AML-193 (cell line): ENCODE results near the gene DBT.
"Not testable (repeated sequence)": the region's sequence is repeated elsewhere in the genome, so short reads cannot be mapped to it uniquely, and the experiment has no call there.

Experiments used
- DNase-seq, 2 experiments: peaks; one replicate each; lab custom pipeline; 2025; lab: John Stamatoyannopoulos, UW

Gene DBT

DNA sequence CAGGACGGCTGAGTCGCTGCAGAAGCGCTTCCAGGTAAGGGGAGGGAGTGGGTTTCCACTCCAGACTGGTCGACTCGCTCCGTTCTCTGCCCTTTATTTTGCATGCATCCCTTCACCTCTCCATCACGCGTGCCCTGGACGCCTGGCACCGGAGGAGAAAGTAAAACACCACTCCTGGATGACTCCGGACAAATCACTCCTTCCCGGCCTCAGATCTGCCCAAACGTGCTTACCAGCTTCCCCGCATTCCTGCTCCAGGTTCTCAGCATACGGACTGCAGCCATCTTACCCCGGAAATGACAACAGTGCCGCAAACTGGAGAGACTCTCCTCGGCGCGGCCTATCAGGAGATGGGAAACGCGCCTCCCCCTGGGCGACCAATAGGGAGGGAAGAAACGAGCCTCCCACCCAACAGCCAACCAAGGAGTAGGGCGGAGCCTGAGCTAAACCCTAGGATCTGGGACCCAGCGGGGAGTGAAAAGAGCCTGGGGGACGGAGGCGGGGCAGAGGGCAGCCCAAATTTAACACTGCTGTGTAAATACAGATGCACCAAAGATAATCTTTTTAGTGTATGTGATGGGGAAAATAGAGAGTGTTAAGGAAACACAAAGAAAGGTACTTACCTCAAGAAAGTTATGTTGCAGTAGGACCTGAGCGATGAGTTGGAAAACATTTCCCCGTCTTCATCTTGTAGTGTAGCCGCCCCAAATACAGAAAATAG is at the start of gene DBT:
TSS of gene DBT (minus strand) at position 298 of the 721 bp plus-strand sequence. CDS start at position 284, 14 bp downstream.
- DNase-seq: peak; percentile 94 to 96

DNA sequence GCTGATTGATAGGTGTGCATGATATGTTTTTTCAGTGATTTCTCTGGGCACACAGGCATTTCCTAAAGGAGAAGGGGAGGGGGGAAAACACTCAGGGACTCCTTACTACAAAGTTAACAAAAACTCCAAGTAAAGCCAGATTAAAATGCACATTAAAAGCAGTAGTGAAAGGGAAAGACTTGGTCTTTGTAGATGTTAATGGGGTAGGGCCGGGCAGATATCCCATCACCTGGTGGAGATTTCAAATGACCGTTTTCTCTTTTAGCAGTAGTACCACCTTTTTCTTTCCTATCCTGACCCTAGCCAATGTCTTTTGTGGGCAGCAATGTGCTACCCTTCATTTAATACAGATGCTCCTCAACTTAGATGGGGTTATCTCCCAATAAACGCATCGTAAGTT is 48.9 kb upstream of the DBT start:
- no peak for DNase-seq

DNA sequence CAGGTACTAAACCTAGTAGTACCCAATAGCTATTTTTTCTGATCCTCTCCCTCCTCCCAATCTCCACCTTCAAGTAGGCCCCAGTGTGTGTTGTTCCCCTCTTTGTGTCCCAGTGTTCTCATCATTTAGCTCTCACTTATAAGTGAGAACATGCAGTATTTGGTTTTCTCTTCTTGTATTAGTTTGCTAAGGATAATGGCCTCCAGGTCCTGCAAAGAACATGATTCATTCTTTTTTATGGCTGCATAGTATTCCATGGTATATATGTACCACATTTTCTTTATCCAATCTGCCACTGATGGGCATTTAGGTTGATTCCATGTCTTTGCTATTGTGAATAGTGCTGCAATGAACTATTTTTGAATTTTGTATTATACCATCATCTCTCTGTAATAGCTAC is 47.4 kb upstream of the DBT start:
- DNase-seq: not testable (repeated sequence)

DNA sequence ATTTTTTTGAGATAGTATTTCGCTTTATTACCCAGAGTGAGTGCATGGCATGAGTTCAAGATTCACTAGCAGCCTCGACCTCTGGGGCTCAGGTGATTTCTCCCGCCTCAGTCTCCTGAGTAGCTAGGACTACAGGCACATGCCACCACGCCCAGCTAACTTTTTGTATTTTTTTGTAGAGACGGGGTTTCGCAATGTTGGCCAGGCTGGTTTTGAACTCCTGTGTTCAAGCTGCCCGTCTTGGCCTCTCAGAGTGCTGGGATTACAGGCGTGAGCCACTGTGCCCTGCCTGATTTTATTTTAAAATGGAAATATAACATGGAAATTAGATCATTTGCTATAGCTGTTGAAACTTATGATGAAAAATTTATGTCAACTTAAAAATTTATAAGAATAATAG is 46.5 kb upstream of the DBT start:
- DNase-seq: no peak

DNA sequence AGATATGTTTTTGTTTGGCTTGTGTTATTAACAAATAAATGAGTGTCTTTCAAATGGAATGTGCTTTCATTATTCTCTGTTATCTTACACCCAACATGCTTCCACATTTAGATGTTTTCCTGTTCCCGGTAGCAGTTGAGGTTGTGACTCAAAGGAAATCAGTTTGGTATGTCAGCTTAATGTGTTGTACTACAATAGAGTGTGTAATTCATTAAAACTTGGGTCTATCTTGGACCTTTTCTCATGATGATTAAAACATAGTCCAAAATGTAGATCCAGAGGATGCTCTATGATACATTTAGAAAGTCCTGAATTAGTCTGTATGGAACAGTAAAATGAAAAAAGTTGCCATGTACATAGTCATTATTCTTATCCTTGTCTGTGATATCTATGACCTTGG is 43.1 kb upstream of the DBT start:
- DNase-seq: no peak

DNA sequence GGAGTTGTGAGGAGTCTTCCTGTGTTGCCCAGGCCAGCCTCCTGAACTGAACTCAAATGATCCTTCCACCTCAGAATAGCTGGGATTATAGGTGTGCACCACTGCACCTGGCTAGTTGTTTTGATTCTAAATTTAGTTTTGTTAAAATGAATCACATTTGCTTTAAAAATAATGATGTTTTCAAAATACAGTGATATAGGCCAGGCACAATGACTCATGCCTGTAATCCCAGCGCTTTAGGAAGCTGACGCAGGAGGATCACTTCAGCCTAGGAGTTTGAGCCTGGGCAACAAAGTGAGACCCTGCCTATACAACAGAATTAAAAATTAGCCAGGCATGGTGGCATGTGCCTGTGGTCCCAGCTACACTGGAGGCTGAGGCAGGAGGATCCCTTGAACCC is 40.7 kb upstream of the DBT start:
- no peak for DNase-seq

DNA sequence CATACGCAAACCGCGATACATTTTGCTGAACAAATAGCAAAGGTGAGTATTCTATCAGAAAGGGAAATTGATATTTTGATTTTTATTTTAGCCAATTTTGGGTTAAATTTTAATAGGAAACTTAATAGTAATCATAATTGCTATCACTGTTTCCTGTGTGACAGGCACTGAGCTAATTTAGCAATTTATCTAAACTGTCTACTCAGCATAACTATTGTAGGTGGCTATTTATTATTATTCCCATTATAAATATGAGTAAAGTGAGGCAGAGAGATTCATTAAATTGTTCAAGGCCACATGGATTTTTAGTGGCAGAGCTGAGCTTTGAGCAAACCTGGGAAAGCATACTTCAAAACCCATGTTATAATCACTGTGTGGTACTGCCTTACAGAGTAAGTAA is 37.5 kb upstream of the DBT start:
- DNase-seq: no peak

DNA sequence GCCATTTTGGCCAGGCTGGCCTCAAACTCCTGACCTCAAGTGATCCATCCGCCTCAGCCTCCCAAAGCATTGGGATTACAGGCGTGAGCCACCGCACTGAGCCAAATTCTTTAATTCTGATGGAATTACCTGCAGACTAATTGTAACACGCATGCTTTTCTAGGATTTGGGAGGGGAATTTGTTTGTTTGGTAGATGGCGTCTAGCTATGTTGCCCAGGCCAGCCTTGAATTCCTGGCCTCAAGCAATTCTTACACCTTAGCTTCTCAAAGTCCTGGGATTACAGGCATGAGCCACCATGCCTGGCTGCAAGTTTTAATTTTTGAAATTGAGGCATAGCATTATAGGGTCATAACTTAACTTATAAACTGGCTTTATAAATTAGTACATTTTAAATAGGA is 35.0 kb upstream of the DBT start:
- no peak for DNase-seq

DNA sequence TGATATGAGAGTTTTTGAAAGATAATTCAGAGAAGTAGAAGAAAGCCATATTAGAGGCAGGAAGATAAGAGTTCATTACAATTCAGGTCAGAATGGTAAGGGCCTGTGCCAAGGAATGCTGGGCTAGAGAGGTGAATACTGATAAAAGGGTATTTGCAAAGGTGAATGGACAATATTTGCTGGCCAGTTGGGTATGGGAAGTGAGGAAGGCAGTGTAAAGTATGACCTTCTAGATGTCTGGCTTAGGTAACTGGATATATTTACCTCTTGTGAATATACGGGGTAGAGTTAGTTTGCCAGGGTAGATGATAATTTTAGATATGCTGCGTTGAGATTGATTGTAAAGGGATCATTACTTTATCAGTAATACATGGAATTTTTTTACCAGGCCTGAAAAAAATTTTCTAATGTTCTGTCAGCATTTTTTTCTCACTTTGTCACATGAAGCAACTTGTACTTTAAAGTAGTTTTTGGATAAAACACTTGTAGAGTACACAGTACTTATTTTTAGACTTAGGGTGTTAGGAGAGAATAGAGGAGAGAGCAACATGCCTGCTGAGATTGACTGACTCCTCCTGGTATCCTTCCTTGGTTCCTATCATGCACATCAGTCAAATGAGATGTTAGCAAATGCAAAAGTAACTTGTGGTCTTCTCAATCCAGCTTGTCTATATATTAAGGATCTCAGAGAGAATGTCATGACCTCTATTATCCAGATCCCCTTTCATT is 30.5 kb upstream of the DBT start:
- DNase-seq: no peak

DNA sequence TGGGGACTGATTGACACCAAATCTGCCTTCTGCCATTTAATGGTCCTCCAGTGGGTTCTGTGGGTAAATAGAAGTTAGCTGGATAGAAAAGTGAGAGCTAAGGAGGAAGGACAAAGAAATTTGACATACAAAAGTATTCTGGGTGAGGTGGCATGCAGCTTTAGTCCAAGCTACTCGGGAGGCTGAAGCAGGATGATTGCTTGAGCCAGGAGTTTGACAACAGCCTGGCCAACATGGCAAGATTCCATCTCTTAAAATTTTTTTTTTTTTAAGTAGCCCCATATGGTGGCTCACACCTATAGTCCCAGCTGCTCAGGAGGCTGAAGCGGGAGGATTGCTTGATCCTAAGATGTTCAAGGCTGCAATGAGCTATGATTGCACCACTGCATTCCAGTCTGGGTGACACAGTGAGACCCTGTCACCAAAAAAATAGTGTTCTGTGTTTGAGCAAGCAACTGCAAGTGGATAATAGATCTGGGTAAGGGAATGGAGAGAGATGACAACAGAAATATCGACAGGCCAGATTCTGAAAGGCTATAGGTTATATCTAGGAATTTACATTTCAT is 29.8 kb upstream of the DBT start:
- no peak for DNase-seq

DNA sequence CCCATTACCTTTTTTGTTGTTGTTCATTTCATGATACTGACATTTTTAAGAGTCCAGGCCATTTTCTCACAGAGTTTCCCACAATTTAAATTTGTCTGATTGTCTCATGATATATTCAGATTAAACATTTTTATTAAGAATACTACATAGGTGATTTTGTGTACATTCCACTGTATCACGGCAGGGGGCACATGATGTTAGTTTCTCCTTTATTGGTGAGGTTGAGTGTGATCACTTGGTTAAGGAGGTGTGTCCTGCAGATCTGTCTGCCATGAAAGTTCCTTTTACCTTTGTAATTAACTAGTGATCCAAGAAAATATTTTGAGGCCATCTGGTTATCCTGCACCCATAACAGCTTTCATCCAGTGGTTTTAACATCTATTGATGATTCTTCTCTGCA is 28.2 kb upstream of the DBT start:
- no peak for DNase-seq

DNA sequence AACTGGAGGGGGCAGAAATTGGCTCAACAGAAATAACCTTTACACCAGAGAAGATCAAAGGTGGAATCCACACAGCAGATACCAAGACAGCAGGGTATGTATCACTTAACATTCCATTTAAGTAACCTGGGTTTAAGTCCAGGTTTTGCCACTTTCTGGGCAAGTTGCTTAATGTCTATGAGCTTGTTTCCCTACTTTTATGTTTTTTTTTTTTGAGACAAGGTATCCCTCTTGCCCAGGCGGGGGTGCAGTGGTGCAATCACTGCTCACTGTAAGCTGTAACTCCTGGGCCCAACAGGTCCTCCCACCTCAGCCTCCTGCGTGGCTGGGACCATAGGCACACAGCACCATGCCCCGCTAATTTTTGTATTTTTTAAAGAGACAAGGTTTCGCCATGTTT is 18.6 kb upstream of the DBT start:
- DNase-seq: no peak

DNA sequence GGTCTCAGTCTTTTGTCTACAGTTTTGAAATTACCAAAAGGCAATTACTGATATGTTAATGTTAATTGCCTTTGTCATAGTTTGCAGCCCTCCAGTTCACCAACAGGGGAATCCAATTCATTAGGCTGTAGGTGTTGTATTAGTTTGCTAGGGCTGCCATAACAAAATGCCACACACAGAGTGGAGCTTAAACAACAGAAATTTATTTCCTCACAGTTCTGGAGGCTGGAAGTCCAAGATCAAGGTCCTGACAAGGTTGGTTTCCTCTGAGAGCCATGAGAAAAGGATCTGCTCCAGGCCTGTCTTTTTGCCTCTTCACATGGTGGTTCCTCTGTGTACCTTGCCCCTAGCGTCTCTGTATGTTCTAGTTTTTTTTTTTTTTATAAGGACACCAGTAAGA is 17.6 kb upstream of the DBT start:
- DNase-seq: no peak

DNA sequence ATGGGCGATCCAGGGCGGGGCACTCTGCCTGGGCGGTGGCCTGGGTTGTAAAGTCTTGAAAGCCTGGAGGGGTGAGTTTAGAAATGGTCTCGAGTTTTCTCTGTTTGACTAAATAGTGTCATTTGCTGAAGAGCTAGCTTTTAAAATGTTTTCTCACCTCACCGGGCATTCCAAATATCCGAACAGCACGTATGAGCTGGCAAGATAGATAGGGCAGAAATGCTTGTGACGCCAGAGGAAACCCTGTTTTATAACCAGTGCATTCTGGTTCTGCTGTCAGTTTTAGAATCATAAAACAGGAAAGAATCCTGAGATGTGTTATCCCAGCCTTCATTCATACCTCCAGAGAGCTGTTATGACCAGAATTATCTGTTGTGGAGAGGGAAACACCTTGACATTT is 17.1 kb upstream of the DBT start:
- DNase-seq: peak in 1 of 2 experiments; percentile 10

DNA sequence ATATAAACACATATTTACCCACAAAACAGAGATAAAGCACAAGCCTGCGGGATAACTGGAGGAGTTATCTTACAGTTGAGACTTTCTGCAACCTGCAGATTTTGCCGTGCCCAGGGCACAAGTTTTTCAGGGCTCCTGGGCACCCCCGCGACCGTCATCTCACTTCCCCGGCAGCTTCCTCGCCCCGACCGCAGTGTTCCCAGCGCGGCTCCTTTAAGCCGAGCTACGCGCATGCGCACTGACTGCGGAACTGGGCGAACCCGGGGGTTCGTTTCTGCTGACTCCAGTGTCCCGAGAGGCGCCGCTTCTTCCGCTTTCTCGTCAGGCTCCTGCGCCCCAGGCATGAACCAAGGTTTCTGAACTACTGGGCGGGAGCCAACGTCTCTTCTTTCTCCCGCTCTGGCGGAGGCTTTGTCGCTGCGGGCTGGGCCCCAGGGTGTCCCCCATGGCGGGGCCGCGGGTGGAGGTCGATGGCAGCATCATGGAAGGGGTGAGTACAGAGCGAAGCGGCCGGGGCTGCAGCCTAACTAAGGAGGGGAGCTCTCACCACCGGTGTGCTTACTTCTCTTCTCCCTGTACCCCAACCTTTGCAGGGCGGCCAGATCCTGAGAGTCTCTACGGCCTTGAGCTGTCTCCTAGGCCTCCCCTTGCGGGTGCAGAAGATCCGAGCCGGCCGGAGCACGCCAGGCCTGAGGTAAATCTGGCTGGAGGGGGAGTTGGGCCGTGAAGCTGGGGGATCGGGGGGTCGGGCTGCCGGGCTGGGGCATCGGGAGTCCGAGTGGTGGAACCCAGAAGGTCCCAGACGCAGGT is 16.5 kb upstream of the DBT start, which contains the start of gene RTCA:
TSS of gene RTCA (plus strand) at position 286 of the 810 bp plus-strand sequence. CDS start at position 446, 160 bp downstream.
- DNase-seq: peak; percentile 93 to 96

DNA sequence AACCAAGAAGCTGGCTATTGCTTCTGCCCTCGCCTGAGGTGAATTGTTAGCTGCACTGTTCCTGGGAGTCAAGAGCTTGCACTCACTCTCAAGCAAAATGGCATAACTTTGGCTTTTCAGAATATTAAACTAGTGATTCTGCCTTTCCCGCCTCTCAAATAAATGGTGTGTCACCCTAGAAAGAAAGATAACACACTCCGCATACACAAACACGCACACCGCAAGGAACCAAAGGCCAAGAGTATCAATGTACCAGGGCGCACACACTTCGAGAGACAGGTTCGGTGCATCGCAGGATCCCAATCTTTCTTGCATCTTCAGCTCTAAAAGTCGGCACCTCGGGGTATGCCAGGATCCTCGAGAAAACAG is 15.9 kb upstream of the DBT start:
- peak; percentile 57 to 71 for DNase-seq

DNA sequence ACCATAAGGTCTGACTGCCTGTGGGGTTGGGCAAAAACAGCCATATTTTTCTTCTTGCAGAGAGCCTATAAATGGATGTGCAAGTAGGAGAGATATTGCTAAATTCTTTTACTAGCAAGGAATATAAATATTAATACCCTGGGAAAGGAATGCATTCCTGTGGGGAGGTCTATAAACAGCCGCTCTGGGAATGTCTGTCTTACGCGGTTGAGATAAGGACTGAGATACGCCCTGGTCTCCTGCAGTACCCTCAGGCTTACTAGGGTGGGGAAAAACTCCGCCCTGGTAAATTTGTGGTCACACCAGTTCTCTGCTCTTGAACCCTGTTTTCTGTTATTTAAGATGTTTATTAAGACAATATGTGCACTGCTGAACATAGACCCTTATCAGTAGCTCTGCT is 14.4 kb upstream of the DBT start:
- not testable (repeated sequence) for DNase-seq

DNA sequence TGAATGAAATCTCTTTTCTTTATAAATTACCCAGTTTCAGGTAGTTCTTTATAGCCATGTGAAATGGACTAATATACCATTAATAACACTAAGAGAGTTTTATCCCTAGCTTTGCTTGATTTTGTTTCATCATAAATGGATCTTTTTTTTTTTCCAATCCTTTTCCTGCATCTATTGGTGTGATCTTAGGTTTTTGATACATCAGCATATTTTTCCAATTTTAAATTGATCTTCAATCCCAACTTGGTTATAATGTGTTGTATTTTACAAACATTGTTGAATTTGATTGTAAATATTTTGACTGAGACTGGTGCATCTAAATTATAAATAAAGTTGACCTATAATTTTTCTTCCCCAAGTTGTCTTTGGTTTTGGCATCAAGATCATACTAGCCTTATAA is 12.1 kb upstream of the DBT start:
- DNase-seq: no peak

DNA sequence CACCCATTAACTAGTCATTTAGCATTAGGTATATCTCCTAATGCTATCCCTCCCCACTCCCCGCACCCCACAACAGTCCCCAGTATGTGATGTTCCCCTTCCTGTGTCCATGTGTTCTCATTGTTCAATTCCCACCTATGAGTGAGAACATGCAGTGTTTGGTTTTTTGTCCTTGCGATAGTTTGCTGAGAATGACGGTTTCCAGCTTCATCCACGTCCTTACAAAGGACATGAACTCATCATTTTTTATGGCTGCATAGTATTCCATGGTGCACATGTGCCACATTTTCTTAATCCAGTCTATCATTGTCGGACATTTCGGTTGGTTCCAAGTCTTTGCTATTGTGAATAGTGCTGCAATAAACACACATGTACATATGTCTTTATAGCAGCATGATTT is 8.8 kb upstream of the DBT start:
- not testable (repeated sequence) for DNase-seq

DNA sequence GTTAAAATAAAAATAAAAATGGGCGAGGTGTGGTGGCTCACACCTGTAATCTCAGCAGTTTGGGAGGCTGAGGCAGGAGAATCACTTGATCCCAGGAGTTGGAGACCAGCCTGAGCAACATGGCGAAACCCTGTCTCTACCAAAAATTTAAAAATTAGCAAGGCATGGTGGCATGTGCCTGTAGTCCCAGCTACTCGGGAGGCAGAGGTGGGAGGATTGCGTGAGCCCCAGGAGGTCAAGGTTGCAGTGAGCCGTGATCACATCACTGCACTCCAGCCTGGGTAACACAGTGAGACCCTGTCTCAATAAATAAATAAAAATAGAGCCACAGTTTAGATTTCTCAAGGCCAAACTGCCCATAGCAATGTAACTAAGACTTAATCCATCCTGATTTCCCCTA is 6.6 kb upstream of the DBT start:
- not testable (repeated sequence) for DNase-seq

DNA sequence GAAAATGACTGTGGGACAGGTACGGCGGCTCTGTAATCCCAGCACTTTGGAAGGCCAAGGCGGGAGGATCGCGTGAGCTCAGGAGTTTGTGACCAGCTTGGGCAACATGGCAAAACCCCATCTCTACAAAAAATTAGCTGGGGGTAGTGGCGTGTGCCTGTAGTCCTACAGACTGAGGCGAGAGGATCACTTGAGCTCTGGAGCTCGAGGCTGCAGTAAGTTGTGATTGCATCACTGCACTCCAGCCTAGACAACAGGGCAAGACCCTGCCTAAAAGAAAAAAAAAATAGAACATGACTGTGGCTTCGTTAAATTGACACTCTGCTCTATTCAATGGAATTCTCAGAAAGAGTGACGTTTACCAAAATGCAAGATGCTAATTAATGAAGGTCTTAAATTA is 3.9 kb upstream of the DBT start:
- DNase-seq: no peak

DNA sequence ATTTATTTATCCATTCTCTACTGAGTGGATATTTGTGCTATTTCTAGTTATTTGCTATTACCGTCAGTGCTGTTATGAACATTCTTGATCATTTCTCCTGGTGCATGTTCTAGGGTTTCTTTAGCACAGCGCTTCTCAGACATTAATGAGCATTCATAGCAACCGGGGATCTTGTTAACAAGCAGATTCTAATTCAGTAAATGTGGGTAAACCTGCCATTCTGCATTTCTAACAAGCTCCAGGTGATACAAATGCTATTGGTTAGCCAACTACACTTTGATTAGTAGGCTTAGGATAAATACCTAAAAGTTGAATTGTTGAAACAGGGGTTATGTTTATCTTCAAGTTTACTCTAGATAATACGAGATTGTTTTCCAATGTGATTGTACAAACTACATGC is 3.3 kb upstream of the DBT start:
- DNase-seq: no peak
